DMS114 treated with DMSO at 0.1 percent for 48 hours (cell line): Measurements from ENCODE around the gene MYRIP.

ENCODE experiments used
- DNase-seq: peaks from one replicate; lab custom pipeline; 2025; ENCODE audit not compliant: unreplicated experiment; lab: John Stamatoyannopoulos, UW

Gene MYRIP

GRCh38 chr3:39961230-39961629 lies 151.8 kb downstream of the MYRIP start:
- DNase-seq = no peak

GRCh38 chr3:39962581-39962980 lies 153.2 kb downstream of the MYRIP start:
- no peak for DNase-seq

DNA sequence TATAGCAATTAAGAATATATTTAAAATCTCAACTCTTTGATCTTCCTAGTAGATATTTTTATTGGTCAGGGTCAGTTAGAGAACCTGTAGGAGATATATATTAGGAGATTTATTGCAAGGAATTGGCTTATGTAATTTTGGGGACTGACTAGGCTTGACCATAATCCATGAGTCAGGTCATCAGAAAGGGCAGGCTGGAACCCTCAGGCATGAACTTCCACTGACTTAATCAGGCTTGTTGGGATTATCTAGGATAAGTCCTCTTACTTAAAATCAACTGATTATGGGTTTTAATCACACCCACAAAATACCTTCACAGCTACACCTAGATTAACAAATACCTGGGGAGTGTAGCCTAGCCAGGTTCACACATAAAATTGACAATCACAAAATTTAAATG lies 156.1 kb downstream of the MYRIP start:
- no peak for DNase-seq

DNA sequence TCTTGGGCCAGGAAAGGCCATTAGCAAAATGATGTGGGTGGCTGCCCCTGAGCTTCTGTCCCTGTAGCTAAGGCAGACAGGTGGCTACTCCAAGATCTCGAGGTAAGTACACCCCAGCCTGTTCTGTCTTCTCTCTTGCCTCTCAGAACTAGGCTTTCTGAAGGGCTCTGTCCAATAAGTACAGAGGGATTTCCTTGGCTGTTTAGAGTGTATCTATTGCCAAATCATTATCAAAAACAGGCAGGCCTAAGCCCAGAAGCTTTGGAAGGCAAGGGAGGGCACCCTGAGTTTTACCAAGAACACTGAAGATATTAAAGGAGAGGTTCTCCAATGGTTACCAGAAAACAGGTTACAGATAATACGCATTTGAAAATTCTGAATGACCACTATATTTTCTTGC lies 156.6 kb downstream of the MYRIP start:
- no peak for DNase-seq

GRCh38 chr3:39970982-39971381 lies 161.6 kb downstream of the MYRIP start:
- no peak for DNase-seq

DNA sequence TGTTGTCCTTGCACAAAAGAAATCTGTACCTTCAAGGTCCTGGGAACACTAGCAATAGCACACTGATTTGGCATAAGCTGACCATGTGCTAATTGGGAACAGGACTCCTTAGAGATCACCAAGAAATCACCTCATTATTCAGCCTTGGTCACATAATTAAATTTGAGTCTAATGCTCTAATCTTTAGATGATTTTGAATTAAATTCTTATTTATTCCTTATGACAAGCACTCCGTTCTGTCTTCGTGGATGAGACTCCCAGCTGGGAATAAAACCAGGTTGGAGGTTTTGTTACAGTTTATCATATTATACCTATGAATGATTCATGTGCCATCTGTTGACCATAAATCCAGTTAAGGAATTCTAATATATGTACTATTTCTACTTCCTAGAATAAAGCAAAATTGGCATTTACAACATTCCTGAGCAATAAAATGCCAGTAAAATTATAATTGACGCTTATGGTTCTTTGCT lies 162.2 kb downstream of the MYRIP start:
- DNase-seq = no peak

DNA sequence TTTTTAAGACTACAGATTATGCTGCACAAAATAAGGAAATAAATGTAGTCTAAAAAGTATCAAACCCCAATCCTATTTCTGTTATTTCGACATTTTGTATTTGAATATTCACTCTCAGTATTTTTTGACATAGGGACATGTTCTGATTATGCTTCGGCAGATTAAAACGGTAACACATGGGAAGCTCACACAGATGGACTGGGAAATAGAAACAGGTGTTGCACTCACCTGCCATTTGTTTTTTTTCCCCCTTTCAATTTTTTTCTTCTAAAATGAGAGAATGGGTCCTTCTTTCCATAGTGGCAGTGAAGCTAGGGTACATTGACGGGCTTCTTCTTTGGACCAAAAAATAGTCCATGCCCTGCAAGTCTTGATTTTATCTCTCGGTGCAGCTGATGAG lies 163.1 kb downstream of the MYRIP start:
- DNase-seq = no peak

DNA sequence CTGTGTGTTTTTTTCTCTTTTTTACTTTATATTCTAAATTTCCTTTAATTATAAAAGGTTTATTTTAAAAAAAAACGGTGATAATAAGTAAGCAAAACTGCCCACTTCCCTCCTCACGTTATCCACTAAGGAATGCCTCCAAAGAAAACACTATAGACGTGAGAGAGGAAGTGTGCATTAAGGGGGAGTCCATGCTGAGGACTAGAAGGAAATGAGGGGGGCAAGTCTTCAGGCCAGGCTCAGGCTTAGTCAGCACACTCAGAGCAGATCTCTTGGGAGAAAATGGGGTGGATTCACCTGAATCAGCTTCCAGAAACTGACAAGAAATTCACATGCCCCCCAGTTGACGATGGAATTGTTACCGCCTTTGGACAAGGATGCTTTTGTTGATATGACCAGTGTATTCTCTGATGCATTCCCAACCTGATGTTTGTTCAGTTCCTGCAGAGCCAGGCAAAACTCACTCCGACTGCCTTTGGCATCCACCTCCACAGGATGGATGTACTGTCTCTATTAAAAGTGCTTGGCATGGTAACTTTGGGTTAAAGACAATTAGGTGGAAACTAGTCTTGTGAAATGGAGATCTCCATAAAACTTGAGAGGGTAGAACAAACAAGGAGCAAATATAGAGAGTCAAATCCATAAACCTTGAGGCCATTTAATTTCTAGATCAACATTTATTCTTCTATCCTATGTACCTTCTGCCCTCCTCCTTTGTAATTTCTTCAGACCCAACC lies 167.8 kb downstream of the MYRIP start:
- no peak for DNase-seq

- DNase-seq = no peak
These were observed 168.9 kb downstream of the MYRIP start for GRCh38 chr3:39978308-39978707.

- DNase-seq = no peak
These were observed 170.6 kb downstream of the MYRIP start for GRCh38 chr3:39980058-39980457.

DNA sequence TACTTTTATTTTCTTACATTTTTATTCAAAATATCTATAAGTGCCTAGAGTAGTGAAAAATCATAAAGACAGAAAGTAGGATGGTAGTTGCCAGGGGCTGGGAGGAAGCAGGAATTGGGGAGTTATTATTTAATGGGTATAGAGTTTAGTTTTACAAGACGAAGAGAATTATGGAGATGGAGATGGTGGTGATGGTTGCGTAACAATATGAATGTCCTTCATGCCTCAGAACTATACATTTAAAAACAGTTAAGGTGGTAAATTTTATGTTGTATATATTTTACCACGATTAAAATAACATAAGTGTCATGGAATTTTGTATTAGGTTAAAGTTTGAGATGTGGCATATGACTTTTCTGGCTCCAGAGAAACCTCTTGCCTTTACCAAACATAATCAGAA lies 171.4 kb downstream of the MYRIP start:
- no peak for DNase-seq

DNA sequence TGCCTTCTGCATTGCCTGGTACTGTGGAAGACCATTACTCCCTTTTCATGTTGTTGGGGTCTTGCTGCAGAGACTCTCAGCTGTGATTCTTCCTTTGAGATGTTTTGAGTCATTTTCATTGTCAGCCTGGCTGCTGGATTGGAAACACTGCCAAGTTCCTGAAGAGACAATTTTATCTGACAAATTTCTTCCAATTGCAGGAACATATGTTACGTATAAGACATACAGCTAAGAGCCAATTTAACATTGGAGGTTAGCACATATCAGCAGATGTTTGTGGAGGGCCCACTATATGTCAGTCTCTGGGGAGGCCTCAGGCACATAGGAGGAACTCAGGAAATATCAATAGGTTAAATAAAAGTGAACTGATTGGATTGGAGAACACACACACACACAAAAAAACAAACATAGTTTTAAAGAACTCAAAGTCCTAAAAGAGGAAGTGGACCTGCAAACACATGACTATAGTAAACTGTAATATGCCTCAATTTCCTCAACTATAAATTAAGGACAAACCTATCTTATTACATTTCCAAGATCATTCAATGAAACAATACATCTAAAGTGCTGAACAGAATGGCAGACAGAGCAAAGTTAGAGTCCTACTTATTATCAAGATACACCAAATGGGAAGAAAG lies 172.3 kb downstream of the MYRIP start:
- no peak for DNase-seq

GRCh38 chr3:39982665-39983357 lies 173.4 kb downstream of the MYRIP start:
- no peak for DNase-seq

GRCh38 chr3:39989746-39990145 lies 180.3 kb downstream of the MYRIP start:
- no peak for DNase-seq

- DNase-seq = peak; percentile 38
These were observed 181.1 kb downstream of the MYRIP start for GRCh38 chr3:39990532-39990931.

DNA sequence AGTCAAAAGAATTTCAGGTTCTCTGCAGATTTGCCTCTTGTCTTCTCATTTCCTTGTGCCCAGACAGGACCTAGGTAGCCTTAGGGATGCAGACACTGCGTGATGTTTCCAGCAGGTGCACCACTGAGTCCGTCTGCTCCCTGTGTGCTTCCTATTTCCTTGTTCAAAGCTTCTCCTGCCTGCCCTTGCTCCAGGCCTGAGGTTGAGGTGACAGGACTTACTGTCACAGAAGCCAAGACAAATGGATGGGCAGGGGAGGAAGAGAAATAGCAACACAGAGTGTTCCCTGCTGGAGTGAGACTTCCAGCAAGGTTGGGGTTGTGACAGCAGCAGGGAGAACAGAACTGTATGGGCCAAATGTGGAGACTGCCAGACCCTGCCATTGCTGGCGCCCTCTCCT lies 199.4 kb downstream of the MYRIP start:
- no peak for DNase-seq

GRCh38 chr3:40009991-40010390 lies 200.6 kb downstream of the MYRIP start:
- DNase-seq = no peak

DNA sequence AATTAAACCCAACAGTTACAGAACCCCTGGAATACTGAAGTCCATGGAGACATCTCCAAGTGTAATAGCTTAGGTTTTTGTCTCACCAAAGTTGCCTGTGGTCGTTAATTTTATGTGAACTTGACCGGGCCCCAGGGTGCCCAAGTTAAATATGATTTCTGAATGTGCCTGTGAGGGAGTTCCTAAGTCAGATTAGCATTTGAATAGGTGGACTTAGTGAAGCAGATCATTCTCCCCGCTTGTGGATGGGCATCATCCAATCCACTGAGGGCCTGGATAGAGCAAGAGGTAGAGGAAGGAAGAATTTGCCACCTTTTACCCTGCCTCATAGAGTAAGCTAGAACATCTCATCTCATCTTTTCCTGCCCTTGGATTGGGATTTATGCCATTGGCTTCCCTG lies 203.0 kb downstream of the MYRIP start:
- DNase-seq = no peak

DNA sequence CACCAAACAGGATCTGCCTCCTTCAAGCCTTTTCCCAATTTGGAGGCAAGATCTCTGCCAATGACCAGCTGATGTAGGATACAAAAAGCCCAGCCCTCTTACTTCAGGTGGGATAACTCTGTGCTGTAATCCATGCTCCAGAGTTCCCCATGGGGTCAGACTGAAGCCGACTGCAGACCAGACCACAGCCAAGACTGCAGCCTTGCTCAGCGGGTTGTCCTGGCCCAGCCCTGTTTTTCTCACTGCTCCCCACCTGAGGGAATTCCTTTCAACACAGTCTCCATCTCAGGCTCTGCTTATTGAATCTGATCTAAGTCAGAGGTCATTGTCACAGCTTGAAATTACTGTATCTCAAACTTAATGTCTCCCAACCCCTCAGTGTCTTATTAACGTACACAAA lies 207.0 kb downstream of the MYRIP start:
- DNase-seq = no peak

- no peak for DNase-seq
These were observed 209.0 kb downstream of the MYRIP start for GRCh38 chr3:40018369-40018768.

- DNase-seq = no peak
These were observed 210.0 kb downstream of the MYRIP start for GRCh38 chr3:40019376-40019775.

GRCh38 chr3:40020689-40021088 lies 211.3 kb downstream of the MYRIP start:
- DNase-seq = no peak
